Loucy (cell line): Measurements from ENCODE around the gene ANKRD16.
"Not testable (repeated sequence)": the region's sequence is repeated elsewhere in the genome, so short reads cannot be mapped to it uniquely, and the experiment has no call there.

Source experiments
- H2AFZ ChIP-seq: fragments of 200-600 bp; sonication (generic); 2 replicates; pipeline ENCODE4 v1.6.0; 2016; ENCODE audit warnings: antibody characterized with exemption, mild to moderate bottlenecking, low read length, moderate library complexity
- H3F3A ChIP-seq: fragments of 200-600 bp; 2 replicates; pipeline ENCODE4 v1.6.0; 2016; ENCODE audit warnings: antibody characterized with exemption, low read depth, mild to moderate bottlenecking
- H3K27me3 ChIP-seq: fragments of 200-600 bp; sonication (generic); 2 replicates; pipeline ENCODE4 v1.6.1; 2014; ENCODE audit warnings: low read length, mild to moderate bottlenecking; ENCODE audit not compliant: insufficient read depth, poor library complexity, severe bottlenecking
- H3K36me3 ChIP-seq: fragments of 200-600 bp; sonication (generic); 2 replicates; pipeline ENCODE4 v1.6.1; 2016; ENCODE audit warnings: low read length; ENCODE audit not compliant: insufficient read depth
- H3K4me1 ChIP-seq: fragments of 200-600 bp; sonication (generic); 2 replicates; pipeline ENCODE4 v1.5.1; 2014; ENCODE audit warnings: low read length, mild to moderate bottlenecking; ENCODE audit not compliant: insufficient read depth, poor library complexity, severe bottlenecking
- H3K4me2 ChIP-seq: fragments of 200-600 bp; sonication (generic); 2 replicates; pipeline ENCODE4 v1.6.0; 2014; ENCODE audit warnings: antibody characterized with exemption, low read length, low read depth, mild to moderate bottlenecking; ENCODE audit not compliant: poor library complexity, severe bottlenecking
- H3K4me3 ChIP-seq: fragments of 200-600 bp; sonication (generic); 2 replicates; pipeline ENCODE4 v1.5.1; 2014; ENCODE audit warnings: low read length, mild to moderate bottlenecking, mixed read lengths; ENCODE audit not compliant: poor library complexity, severe bottlenecking
- H3K79me2 ChIP-seq: fragments of 200-600 bp; sonication (generic); 2 replicates; pipeline ENCODE4 v1.6.1; 2014; ENCODE audit warnings: low read length; ENCODE audit not compliant: insufficient read depth
- H3K9ac ChIP-seq: fragments of 200-600 bp; sonication (generic); 2 replicates; pipeline ENCODE4 v1.6.0; 2014; ENCODE audit warnings: mild to moderate bottlenecking, low read depth, low read length, moderate library complexity; ENCODE audit not compliant: poor library complexity, severe bottlenecking
- H3K9me2 ChIP-seq: fragments of 200-600 bp; sonication (generic); replicated peaks from 2 replicates; pipeline ENCODE4 v1.6.1; 2016; ENCODE audit warnings: low read depth, low read length, mixed read lengths
- H3K9me3 ChIP-seq: fragments of 200-600 bp; sonication (generic); 2 replicates; pipeline ENCODE4 v1.6.1; 2014; ENCODE audit warnings: mild to moderate bottlenecking, antibody characterized with exemption, low read length, low read depth; ENCODE audit not compliant: insufficient read depth
- H4K20me1 ChIP-seq: fragments of 200-600 bp; sonication (generic); 2 replicates; pipeline ENCODE4 v1.6.0; 2014; ENCODE audit warnings: antibody characterized with exemption, low read length, mild to moderate bottlenecking; ENCODE audit not compliant: insufficient read depth, poor library complexity, severe bottlenecking
- EZH2phosphoT487 ChIP-seq: fragments of 200-600 bp; IDR thresholded peaks from 2 replicates; pipeline ENCODE4 v1.6.1; 2018; ENCODE audit warnings: antibody characterized with exemption, mild to moderate bottlenecking, moderate library complexity, borderline replicate concordance
- TF ChIP-seq, protein P1 (sequence below): fragments of 200-600 bp; sonication (generic); conservative IDR thresholded peaks from 2 replicates; pipeline ENCODE4 v1.5.1; 2014; ENCODE audit warnings: mild to moderate bottlenecking, antibody characterized with exemption, low read length

The ANKRD16 gene

DNA sequence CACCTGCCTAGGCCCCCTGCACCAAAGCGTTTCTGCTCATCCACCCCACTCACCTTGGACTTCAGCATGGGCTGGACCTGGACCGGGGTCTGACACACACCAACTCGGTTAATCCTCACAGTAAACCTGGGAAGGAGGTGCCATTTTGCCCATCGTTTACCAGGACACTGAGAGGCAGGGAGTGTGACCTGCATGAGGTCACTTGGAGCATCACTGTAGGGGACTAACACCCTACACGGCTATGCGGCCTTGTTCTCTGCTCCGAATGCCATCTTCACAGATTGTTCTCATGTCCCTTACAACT, 33.0 kb downstream of the ANKRD16 start:
- Histone ChIP-seq H4K20me1 (no peaks in the 10 kb centered on the region), H3K9me3 (no peaks in the 10 kb centered on the region), H3K9ac (no peak overlapping the region), H3K36me3 (no peaks in the 10 kb centered on the region), H3K27me3 (no peaks in the 10 kb centered on the region), H3K79me2 (no peaks in the 10 kb centered on the region), H3F3A (no peaks in the 10 kb centered on the region), H3K4me3 (no peak overlapping the region), H3K4me1 (no peaks in the 10 kb centered on the region), H3K9me2 (no peaks in the 10 kb centered on the region), H3K4me2 (no peak overlapping the region), H2AFZ (no peak overlapping the region)
- TF ChIP-seq, protein P1, sequence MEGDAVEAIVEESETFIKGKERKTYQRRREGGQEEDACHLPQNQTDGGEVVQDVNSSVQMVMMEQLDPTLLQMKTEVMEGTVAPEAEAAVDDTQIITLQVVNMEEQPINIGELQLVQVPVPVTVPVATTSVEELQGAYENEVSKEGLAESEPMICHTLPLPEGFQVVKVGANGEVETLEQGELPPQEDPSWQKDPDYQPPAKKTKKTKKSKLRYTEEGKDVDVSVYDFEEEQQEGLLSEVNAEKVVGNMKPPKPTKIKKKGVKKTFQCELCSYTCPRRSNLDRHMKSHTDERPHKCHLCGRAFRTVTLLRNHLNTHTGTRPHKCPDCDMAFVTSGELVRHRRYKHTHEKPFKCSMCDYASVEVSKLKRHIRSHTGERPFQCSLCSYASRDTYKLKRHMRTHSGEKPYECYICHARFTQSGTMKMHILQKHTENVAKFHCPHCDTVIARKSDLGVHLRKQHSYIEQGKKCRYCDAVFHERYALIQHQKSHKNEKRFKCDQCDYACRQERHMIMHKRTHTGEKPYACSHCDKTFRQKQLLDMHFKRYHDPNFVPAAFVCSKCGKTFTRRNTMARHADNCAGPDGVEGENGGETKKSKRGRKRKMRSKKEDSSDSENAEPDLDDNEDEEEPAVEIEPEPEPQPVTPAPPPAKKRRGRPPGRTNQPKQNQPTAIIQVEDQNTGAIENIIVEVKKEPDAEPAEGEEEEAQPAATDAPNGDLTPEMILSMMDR = no peak
- TF ChIP-seq EZH2phosphoT487 = no peak

DNA sequence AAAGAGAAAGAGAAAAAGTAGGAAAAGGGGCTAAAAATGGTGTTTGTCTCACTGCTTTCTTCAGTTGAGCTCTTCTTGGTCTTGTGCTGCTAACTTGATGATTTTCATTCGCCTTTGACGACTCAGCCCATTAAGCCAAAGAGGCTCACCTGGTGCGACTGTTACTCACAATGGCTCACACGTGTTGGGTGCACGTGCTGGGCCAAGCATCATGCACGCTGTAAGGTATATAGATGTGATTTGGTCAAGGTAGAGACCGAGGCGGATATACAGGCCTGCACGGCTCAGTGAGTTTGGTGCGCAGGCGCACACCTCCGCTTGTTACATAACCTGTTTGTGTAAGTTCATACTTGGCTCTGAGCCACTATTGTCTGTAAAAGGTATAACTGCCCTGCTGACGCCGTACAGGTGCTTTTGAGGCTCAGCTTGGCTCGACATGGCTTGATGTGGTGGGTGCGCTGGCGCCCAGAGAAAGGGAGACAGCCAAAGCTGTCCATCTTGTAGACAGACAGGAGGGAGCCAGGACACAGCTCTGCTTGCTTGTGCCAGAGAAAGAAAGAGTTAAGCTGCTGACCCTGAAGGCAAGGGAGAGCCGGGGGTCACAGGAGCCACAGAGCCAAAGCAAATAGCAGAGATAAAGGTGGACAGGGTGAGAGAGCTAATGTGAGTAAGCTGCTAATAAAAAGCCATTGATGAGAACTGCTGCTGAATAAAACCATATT, 33.6 kb downstream of the ANKRD16 start:
- Histone ChIP-seq H3K4me1 (no peaks in the 10 kb centered on the region), H3K9me2 (no peaks in the 10 kb centered on the region), H3K4me3 (no peak overlapping the region), H3F3A (no peaks in the 10 kb centered on the region), H3K4me2 (no peak overlapping the region), H3K9me3 (no peaks in the 10 kb centered on the region), H4K20me1 (no peaks in the 10 kb centered on the region), H2AFZ (no peak overlapping the region), H3K36me3 (no peaks in the 10 kb centered on the region), H3K79me2 (no peaks in the 10 kb centered on the region), H3K27me3 (no peaks in the 10 kb centered on the region), H3K9ac (no peak overlapping the region)
- TF ChIP-seq EZH2phosphoT487 = no peak
- TF ChIP-seq, protein P1 = no peak

DNA sequence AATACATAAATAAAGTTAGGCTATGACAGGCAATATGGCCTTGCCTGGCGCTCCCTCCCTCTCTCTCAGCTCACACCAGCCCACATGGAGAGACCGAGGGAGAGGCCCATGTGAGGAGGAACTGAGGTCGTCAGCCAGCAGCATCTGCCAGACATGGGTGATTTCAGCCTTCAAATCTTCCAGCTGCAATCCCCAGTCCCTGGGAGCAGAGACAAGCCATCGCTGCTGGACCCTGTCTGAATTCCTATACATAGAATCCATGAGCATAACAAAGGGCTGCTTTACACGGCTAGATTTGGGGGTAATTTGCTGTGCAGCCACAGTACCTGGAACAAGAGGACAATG, 35.6 kb downstream of the ANKRD16 start:
- Histone ChIP-seq H3K9me3 (no peaks in the 10 kb centered on the region), H2AFZ (no peak overlapping the region), H3K4me1 (no peaks in the 10 kb centered on the region), H3K4me2 (no peak overlapping the region), H3K4me3 (no peak overlapping the region), H3F3A (no peaks in the 10 kb centered on the region), H4K20me1 (no peaks in the 10 kb centered on the region), H3K79me2 (no peaks in the 10 kb centered on the region), H3K27me3 (no peaks in the 10 kb centered on the region), H3K36me3 (no peaks in the 10 kb centered on the region), H3K9ac (no peak overlapping the region), H3K9me2 (no peaks in the 10 kb centered on the region)
- no peak for TF ChIP-seq EZH2phosphoT487
- TF ChIP-seq, protein P1 = no peak

DNA sequence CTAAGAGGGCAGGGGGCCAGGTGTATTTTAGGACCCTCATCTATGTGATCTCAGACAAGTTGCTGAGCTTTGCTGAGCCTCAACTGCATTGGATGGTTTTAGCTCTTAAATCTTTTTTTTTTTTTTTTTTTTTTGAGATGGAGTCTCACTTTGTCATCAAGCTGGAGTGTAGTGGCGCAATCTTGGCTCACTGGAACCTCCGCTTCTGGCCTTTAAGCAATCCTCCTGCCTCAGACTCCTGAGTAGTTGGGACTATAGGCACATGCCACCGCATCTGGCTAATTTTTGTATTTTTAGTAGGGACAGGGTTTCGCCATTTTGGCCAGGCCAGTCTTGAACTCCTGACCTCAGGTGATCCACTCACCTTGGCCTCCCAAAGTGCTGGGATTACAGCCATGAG, 43.0 kb downstream of the ANKRD16 start:
- H4K20me1 ChIP-seq, H3K9ac ChIP-seq, H3F3A ChIP-seq, H3K4me3 ChIP-seq, H2AFZ ChIP-seq, H3K27me3 ChIP-seq, H3K9me3 ChIP-seq, H3K4me1 ChIP-seq, H3K36me3 ChIP-seq, H3K4me2 ChIP-seq, H3K79me2 ChIP-seq, H3K9me2 ChIP-seq: not testable (repeated sequence)
